ENCODE data around the gene CSH1.

Gene CSH1

GRCh38 chr17:63855185-63855584 is 41.2 kb downstream of the CSH1 start:
- no peak for DNase-seq

- DNase-seq: no peak
Observed at GRCh38 chr17:63854709-63855108, 41.7 kb downstream of the CSH1 start.

GRCh38 chr17:63853260-63853659 is 43.1 kb downstream of the CSH1 start:
- no peak for DNase-seq

GRCh38 chr17:63850401-63850800 is 46.0 kb downstream of the CSH1 start:
- DNase-seq: no peak

GRCh38 chr17:63848834-63849689 is 47.3 kb downstream of the CSH1 start:
- DNase-seq: peak; percentile 81 to 96 (median 93)

- no peak for DNase-seq
Observed at GRCh38 chr17:63847525-63848249, 48.7 kb downstream of the CSH1 start.

GRCh38 chr17:63845509-63845908 is 50.9 kb downstream of the CSH1 start:
- DNase-seq: no peak
